GM19463 (cell line): Measurements from ENCODE around the gene KRT86.
"Not testable (repeated sequence)": the region's sequence is repeated elsewhere in the genome, so short reads cannot be mapped to it uniquely, and the experiment has no call there.

ENCODE experiments used
- ATAC-seq: cut with Tn5 transposase; IDR thresholded peaks from one replicate; pipeline ENCODE4 v1.9.1; 2021; ENCODE audit warnings: mild to moderate bottlenecking, moderate library complexity; ENCODE audit not compliant: unreplicated experiment

The KRT86 gene

GRCh38 chr12:52251367-52252051, 22.9 kb upstream of the KRT86 start:
- no peak for ATAC-seq

GRCh38 chr12:52252175-52252615, 22.2 kb upstream of the KRT86 start:
- ATAC-seq = not testable (repeated sequence)

GRCh38 chr12:52252728-52253343, 21.6 kb upstream of the KRT86 start:
- ATAC-seq = no peak

- ATAC-seq = no peak
These were observed 20.9 kb upstream of the KRT86 start for GRCh38 chr12:52253391-52254179.

- ATAC-seq = no peak
These were observed 20.1 kb upstream of the KRT86 start for GRCh38 chr12:52254180-52254964.

GRCh38 chr12:52254965-52255751, 19.3 kb upstream of the KRT86 start:
- no peak for ATAC-seq

GRCh38 chr12:52255926-52256583, 18.4 kb upstream of the KRT86 start:
- ATAC-seq = no peak

GRCh38 chr12:52256584-52256935, 17.9 kb upstream of the KRT86 start:
- no peak for ATAC-seq

- ATAC-seq = no peak
These were observed 17.3 kb upstream of the KRT86 start for GRCh38 chr12:52257074-52257551.

GRCh38 chr12:52257922-52258321, 16.5 kb upstream of the KRT86 start:
- ATAC-seq = not testable (repeated sequence)

GRCh38 chr12:52258335-52258901, 16.0 kb upstream of the KRT86 start:
- ATAC-seq = no peak

GRCh38 chr12:52259657-52260243, 14.7 kb upstream of the KRT86 start:
- ATAC-seq = no peak

- ATAC-seq = no peak
These were observed 13.9 kb upstream of the KRT86 start for GRCh38 chr12:52260361-52261207.

GRCh38 chr12:52261208-52261484, 13.3 kb upstream of the KRT86 start:
- ATAC-seq = no peak

- no peak for ATAC-seq
These were observed 12.2 kb upstream of the KRT86 start for GRCh38 chr12:52262286-52262685.

- ATAC-seq = no peak
These were observed 10.5 kb upstream of the KRT86 start for GRCh38 chr12:52263761-52264434.

- no peak for ATAC-seq
These were observed 10.0 kb upstream of the KRT86 start for GRCh38 chr12:52264435-52264825.

- no peak for ATAC-seq
These were observed 7.9 kb upstream of the KRT86 start for GRCh38 chr12:52266514-52266913.
